HFFc6 (cell line): ENCODE data around the gene LEKR1. TPM values are rescaled to one million over a fixed set of nuclear protein-coding genes. Genes with fewer than 3 reads are reported as not detected.

Experiments
- DNase-seq: peaks from one replicate; pipeline ENCODE4 v3.0.0-alpha.2; 2018
- H3K27ac Mint-ChIP-seq: 2 replicates; pipeline ENCODE4 v1.8.0; 2020; ENCODE audit warnings: mild to moderate bottlenecking, mixed read lengths
- H3K27me3 Mint-ChIP-seq: 2 replicates; pipeline ENCODE4 v1.8.0; 2021; ENCODE audit warnings: mild to moderate bottlenecking, moderate library complexity, mixed read lengths; ENCODE audit not compliant: insufficient read depth
- H3K36me3 Mint-ChIP-seq: 2 replicates; pipeline ENCODE4 v1.8.0; 2021; ENCODE audit warnings: low read depth, mixed read lengths
- H3K4me1 Mint-ChIP-seq: 2 replicates; pipeline ENCODE4 v1.8.0; 2020; ENCODE audit warnings: low read depth, mixed read lengths
- H3K4me3 Mint-ChIP-seq: 2 replicates; pipeline ENCODE4 v1.8.0; 2020; ENCODE audit warnings: mild to moderate bottlenecking, moderate library complexity, mixed read lengths
- H3K9me3 Mint-ChIP-seq: 2 replicates; pipeline ENCODE4 v1.8.0; 2020; ENCODE audit warnings: mild to moderate bottlenecking, mixed read lengths
- total RNA-seq, 6 experiments: library from RNA; stranded (reverse); fragmentation: NEBNext Ultra II Directional; extraction: Animal tissue kit (Norgen Biotek cat#: 25700); gene quantifications; 2 replicates in 1 of 6; 3 replicates in 5 of 6; pipeline ENCODE4 v1.2.3, GENCODE V29; 2021
- TF ChIP-seq, protein P1 (sequence below): fragments of 200-600 bp; sonication (generic); IDR thresholded peaks from 2 replicates; pipeline ENCODE4 v1.5.0; 2021; ENCODE audit warnings: antibody characterized with exemption, mild to moderate bottlenecking

The LEKR1 gene
- total RNA-seq, 6 experiments from 2014 or later, result 0.40 to 1.0 (median 0.77) TPM

DNA sequence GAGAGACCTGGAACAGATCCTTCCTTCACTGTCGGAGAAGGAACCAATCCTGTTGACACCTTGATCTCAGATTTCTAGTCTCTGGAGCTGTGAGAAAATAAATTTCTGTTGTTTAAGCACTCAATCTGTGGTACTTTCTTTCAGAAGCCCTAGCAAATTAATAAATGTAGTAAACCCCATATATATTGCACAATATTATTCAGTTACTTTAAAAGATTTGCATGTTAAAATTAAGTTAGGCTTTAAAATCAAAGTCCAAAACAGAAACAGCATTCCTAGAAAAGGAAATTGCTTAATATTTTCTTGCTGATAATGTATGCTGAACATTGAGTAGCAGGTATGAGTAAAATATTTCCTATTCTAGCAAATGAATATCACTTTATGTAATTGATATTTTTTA, 113.2 kb downstream of the LEKR1 start:
- no peaks in the 10 kb centered on the region for H3K4me1 Mint-ChIP-seq
- TF ChIP-seq, protein P1, sequence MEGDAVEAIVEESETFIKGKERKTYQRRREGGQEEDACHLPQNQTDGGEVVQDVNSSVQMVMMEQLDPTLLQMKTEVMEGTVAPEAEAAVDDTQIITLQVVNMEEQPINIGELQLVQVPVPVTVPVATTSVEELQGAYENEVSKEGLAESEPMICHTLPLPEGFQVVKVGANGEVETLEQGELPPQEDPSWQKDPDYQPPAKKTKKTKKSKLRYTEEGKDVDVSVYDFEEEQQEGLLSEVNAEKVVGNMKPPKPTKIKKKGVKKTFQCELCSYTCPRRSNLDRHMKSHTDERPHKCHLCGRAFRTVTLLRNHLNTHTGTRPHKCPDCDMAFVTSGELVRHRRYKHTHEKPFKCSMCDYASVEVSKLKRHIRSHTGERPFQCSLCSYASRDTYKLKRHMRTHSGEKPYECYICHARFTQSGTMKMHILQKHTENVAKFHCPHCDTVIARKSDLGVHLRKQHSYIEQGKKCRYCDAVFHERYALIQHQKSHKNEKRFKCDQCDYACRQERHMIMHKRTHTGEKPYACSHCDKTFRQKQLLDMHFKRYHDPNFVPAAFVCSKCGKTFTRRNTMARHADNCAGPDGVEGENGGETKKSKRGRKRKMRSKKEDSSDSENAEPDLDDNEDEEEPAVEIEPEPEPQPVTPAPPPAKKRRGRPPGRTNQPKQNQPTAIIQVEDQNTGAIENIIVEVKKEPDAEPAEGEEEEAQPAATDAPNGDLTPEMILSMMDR, result no peak

DNA sequence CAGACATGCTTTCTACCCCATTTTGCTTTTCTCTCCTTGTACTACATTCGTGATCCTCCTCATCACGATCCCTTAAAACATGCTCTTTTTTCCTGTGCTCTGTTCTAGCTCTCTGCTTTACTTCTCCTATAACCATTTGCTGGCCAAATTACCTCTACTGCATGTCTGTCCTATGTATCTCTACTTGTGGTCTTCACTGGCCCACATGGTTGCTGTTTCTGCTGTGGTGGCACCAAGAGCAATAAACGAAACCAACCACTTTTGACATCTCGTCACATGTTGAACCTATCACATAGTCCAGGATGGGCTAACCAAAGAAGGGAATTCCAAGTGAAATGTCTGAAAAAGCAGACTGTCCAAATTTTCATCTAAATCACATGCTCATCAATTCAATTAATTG, 115.2 kb downstream of the LEKR1 start:
- DNase-seq, result no peak
- Mint-ChIP-seq H3K9me3 (no peaks in the 10 kb centered on the region), H3K36me3 (no peaks in the 10 kb centered on the region), H3K4me1 (no peaks in the 10 kb centered on the region), H3K4me3 (no peak overlapping the region; the same call in 1 of the 2 replicates), H3K27ac (no peak overlapping the region), H3K27me3 (peaks cover 5% of the 10 kb centered on the region)
- TF ChIP-seq, protein P1, result no peak

More for the DNA sequence above, 113.2 kb downstream of the LEKR1 start:
- no peaks in the 10 kb centered on the region for H3K36me3 Mint-ChIP-seq
- no peak overlapping the region for H3K4me3 Mint-ChIP-seq
- DNase-seq, result no peak
- no peak overlapping the region for H3K27ac Mint-ChIP-seq
- H3K9me3 Mint-ChIP-seq, result no peaks in the 10 kb centered on the region
- peaks cover 5% of the 10 kb centered on the region for H3K27me3 Mint-ChIP-seq

DNA sequence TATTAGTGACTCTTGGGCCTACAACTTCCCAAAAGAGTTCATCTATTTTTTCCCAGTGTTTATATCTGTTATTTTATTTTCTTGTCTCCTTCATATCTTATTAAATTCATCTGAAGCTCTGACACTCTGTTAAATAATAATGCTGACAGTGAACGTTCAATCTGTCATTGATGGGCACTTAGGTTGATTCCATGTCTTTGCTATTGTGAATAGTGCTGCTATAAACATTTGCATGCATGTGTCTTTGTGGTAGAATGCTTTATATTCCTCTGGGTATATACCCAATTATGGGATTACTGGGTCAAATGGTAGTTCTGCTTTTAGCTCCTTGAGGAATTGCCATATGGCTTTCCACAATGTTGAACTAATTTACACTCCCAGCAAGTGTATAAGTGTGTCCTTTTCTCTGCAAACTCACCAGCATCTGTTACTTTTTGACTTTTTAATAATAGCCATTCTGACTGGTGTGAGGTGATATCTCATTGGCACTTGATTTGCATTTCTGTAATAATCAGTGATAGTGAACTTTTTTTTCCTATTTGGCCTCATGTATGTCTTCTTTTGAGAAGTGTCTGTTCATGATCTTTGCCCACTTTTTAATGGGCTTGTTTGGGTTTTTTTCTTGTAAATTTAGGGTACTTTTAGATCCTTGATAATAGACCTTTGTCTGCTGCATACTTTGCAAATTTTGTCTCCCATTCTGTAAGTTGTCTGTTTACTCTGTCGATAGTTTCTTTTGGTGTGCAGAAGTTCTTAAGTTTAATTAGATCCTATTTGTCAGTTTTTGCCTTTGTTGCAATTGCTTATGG, 122.5 kb downstream of the LEKR1 start:
- H3K4me3 Mint-ChIP-seq, result no peak overlapping the region
- H3K27ac Mint-ChIP-seq, result no peak overlapping the region
- H3K9me3 Mint-ChIP-seq, result no peaks in the 10 kb centered on the region
- peaks cover 2% of the 10 kb centered on the region for H3K27me3 Mint-ChIP-seq
- DNase-seq, result no peak
- no peaks in the 10 kb centered on the region for H3K4me1 Mint-ChIP-seq
- TF ChIP-seq, protein P1, result no peak
- no peaks in the 10 kb centered on the region for H3K36me3 Mint-ChIP-seq

DNA sequence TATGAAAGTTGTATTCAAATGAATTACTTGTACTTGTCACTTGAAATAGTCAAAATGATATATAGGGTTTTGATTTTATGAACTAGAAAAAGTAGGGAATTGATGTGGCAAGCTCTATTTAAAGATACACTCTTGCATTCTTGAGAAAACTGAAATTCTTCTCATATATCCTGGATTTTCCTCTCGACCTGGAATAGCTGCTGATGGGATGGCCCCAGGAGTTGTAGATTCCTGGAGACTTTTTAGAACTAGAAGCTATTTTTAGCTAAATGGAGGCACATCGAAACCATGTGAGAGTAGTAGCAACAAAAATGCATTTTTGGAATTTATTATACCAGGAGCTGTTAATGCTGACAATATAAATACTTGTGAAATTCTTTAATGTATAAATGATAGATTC, 125.9 kb downstream of the LEKR1 start:
- H3K36me3 Mint-ChIP-seq, result no peaks in the 10 kb centered on the region
- H3K27me3 Mint-ChIP-seq, result peaks cover 6% of the 10 kb centered on the region
- H3K4me3 Mint-ChIP-seq, result no peak overlapping the region
- H3K4me1 Mint-ChIP-seq, result no peaks in the 10 kb centered on the region
- no peak for DNase-seq
- TF ChIP-seq, protein P1, result no peak
- no peaks in the 10 kb centered on the region for H3K9me3 Mint-ChIP-seq
- H3K27ac Mint-ChIP-seq, result no peak overlapping the region

DNA sequence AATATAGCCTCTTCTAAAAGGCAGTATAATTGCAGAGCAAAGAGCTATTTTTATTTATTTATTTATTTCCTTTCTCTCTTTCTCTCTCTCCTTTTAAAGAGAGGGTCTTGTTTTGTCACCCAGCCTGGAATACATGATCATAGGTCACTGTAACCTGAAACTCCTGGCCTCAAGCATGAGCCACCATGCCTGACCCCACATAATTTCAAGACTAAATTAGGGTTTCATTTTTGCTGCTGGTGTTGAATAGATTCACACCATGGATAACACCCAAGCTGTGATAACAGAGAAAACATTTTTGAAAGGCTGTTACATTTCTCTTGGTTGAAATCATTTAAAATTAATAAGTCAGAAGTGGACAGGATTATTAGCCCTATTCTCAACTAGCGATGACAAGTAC, 131.6 kb downstream of the LEKR1 start:
- no peaks in the 10 kb centered on the region for H3K4me1 Mint-ChIP-seq

More for the DNA sequence above, 131.6 kb downstream of the LEKR1 start:
- Mint-ChIP-seq H3K27me3 (peaks cover 6% of the 10 kb centered on the region; the same call in 1 of the 2 replicates), H3K4me3 (no peak overlapping the region), H3K27ac (no peak overlapping the region), H3K9me3 (no peaks in the 10 kb centered on the region), H3K36me3 (no peaks in the 10 kb centered on the region)
- TF ChIP-seq, protein P1, result no peak
- no peak for DNase-seq
